NCI-H1417 (cell line): ENCODE data around the gene DCLRE1B.
A peak's percentile ranks its signal among the peaks of the same experiment; 100 is the strongest.

ENCODE experiments used
- DNase-seq, 3 experiments: peaks; one replicate each; lab custom pipeline; 2025; lab: John Stamatoyannopoulos, UW

DCLRE1B gene

GRCh38 chr1:113904674-113905434 lies at the start of gene DCLRE1B, which contains the start of gene AP4B1:
Gene DCLRE1B (plus strand): TSS chr1:113905326. CDS start chr1:113905587, 261 bp downstream.
Gene AP4B1 (minus strand): TSS chr1:113904799. CDS start chr1:113904717, 82 bp downstream.
- peak; percentile 98 to 99 (median 99) for DNase-seq

GRCh38 chr1:113855630-113856400 lies 49.3 kb upstream of the DCLRE1B start:
- DNase-seq, result no peak

- DNase-seq, result no peak
Observed at GRCh38 chr1:113856401-113856790, 48.7 kb upstream of the DCLRE1B start.

- no peak for DNase-seq
Observed at GRCh38 chr1:113857776-113858175, 47.4 kb upstream of the DCLRE1B start.

- DNase-seq, result no peak
Observed at GRCh38 chr1:113858418-113858817, 46.7 kb upstream of the DCLRE1B start.

- no peak for DNase-seq
Observed at GRCh38 chr1:113858982-113859381, 46.1 kb upstream of the DCLRE1B start.

- no peak for DNase-seq
Observed at GRCh38 chr1:113859478-113860175, 45.5 kb upstream of the DCLRE1B start.

GRCh38 chr1:113860891-113861290 lies 44.2 kb upstream of the DCLRE1B start:
- no peak for DNase-seq

- DNase-seq, result no peak
Observed at GRCh38 chr1:113861641-113862040, 43.5 kb upstream of the DCLRE1B start.

- DNase-seq, result no peak
Observed at GRCh38 chr1:113868387-113869083, 36.6 kb upstream of the DCLRE1B start.

GRCh38 chr1:113870778-113871177 lies 34.3 kb upstream of the DCLRE1B start:
- no peak for DNase-seq

GRCh38 chr1:113871597-113872113 lies 33.5 kb upstream of the DCLRE1B start, which contains the start of gene PTPN22:
Gene PTPN22 (minus strand): TSS chr1:113871712.
- DNase-seq, result no peak

GRCh38 chr1:113872219-113872935 lies 32.7 kb upstream of the DCLRE1B start:
- DNase-seq, result no peak

- DNase-seq, result no peak
Observed at GRCh38 chr1:113874012-113874879, 30.9 kb upstream of the DCLRE1B start.

GRCh38 chr1:113875714-113876113 lies 29.4 kb upstream of the DCLRE1B start:
- no peak for DNase-seq

GRCh38 chr1:113876176-113876575 lies 28.9 kb upstream of the DCLRE1B start:
- DNase-seq, result no peak

GRCh38 chr1:113879739-113880038 lies 25.4 kb upstream of the DCLRE1B start:
- DNase-seq, result no peak

- DNase-seq, result no peak
Observed at GRCh38 chr1:113881661-113882060, 23.5 kb upstream of the DCLRE1B start.

- DNase-seq, result no peak
Observed at GRCh38 chr1:113886417-113887401, 18.4 kb upstream of the DCLRE1B start.
